Measurements from ENCODE around the gene BACE1. TPM values are rescaled to one million over a fixed set of nuclear protein-coding genes. Genes with fewer than 3 reads are reported as not detected.

BACE1 gene
- total and polyA plus RNA-seq, 10 donors, result 2.1 to 31.7 (median 18.8) TPM

GRCh38 chr11:117299351-117300282 is 16.4 kb downstream of the BACE1 start:
- peaks cover 0 to 21% (median 0%) of the 10 kb centered on the region in 6 donors for H3K36me3 ChIP-seq
- 54 to 74% (median 63%) methylated on average over 12 of the region's 12 CpGs for WGBS, 5 donors
- TF ChIP-seq POLR2A (IDR thresholded peaks at IDR 0.05) (no peak), POLR2AphosphoS5 (IDR thresholded peaks at IDR 0.05) (no peak), CTCF (IDR thresholded peaks at IDR 0.05 in 8 of 11, conservative IDR thresholded peaks at IDR 0.05 in 3 of 11) (no peak)
- no peaks in the 10 kb centered on the region for H3K9me3 ChIP-seq
- peak overlapping the region in 7 of 8 donors; percentile 15 to 67 (median 55) for H3K27ac ChIP-seq
- DNase-seq, result no peak
- H3K4me3 ChIP-seq, result no peak overlapping the region
- peaks cover 0 to 25% (median 9%) of the 10 kb centered on the region in 6 donors for H3K4me1 ChIP-seq
- H3K27me3 ChIP-seq (replicated peaks in 1 of 7), result no peaks in the 10 kb centered on the region
- intact Hi-C loops (cut with DNase I; ENCODE audit: low total_unique reads), result no loop called here

DNA sequence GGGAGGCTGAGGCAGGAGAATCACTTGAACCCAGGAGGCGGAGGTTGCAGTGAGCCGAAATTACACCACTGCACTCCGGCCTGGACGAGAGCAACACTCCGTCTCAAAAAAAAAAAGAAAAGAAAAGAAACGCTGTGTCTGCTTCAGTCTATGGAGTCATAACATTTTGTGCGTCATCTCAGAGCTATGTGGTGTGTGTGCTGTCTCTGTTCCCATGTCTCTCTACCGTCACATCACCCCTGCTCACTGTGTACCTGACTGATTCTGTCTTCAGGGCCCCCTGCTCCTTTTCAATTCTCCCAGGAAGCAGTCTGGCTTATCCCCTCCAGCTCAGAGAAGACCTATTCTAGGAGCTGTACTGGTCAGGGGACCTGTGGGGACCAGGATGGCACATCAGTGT is 17.9 kb downstream of the BACE1 start:
- intact Hi-C loops (cut with DNase I; ENCODE audit: low total_unique reads), result no loop called here
- Histone ChIP-seq H3K27me3 (replicated peaks in 1 of 7) (no peaks in the 10 kb centered on the region), H3K36me3 (peaks cover 0 to 35% (median 2%) of the 10 kb centered on the region in 6 donors), H3K27ac (no peak overlapping the region), H3K9me3 (no peaks in the 10 kb centered on the region), H3K4me1 (peaks cover 0 to 20% (median 9%) of the 10 kb centered on the region in 6 donors), H3K4me3 (no peak overlapping the region)
- WGBS, 5 donors, result 94 to 97% (median 96%) methylated on average over 8 of the region's 8 CpGs
- TF ChIP-seq CTCF (IDR thresholded peaks at IDR 0.05 in 8 of 11, conservative IDR thresholded peaks at IDR 0.05 in 3 of 11) (no peak), POLR2AphosphoS5 (IDR thresholded peaks at IDR 0.05) (no peak), POLR2A (IDR thresholded peaks at IDR 0.05) (no peak)
- DNase-seq, result no peak

GRCh38 chr11:117296881-117297280 is 19.2 kb downstream of the BACE1 start:
- H3K27me3 ChIP-seq (replicated peaks in 1 of 7), result no peaks in the 10 kb centered on the region
- TF ChIP-seq POLR2AphosphoS5 (IDR thresholded peaks at IDR 0.05) (no peak), POLR2A (IDR thresholded peaks at IDR 0.05) (no peak), CTCF (IDR thresholded peaks at IDR 0.05 in 8 of 11, conservative IDR thresholded peaks at IDR 0.05 in 3 of 11) (no peak)
- no peaks in the 10 kb centered on the region for H3K9me3 ChIP-seq
- peaks cover 0 to 20% (median 9%) of the 10 kb centered on the region in 6 donors for H3K4me1 ChIP-seq
- DNase-seq, result no peak
- peaks cover 0 to 47% (median 2%) of the 10 kb centered on the region in 6 donors for H3K36me3 ChIP-seq
- 81 to 96% (median 91%) methylated on average over 6 of the region's 6 CpGs for WGBS, 5 donors
- H3K27ac ChIP-seq, result no peak overlapping the region
- intact Hi-C loops (cut with DNase I; ENCODE audit: low total_unique reads), result no loop called here
- H3K4me3 ChIP-seq, result no peak overlapping the region

GRCh38 chr11:117295438-117296137 is 20.5 kb downstream of the BACE1 start:
- no peak for DNase-seq
- no peak overlapping the region for H3K4me3 ChIP-seq
- peaks cover 0 to 19% (median 7%) of the 10 kb centered on the region in 6 donors for H3K4me1 ChIP-seq
- H3K27me3 ChIP-seq (replicated peaks in 1 of 7), result no peaks in the 10 kb centered on the region
- no peak overlapping the region for H3K27ac ChIP-seq
- TF ChIP-seq POLR2A (IDR thresholded peaks at IDR 0.05) (no peak), CTCF (IDR thresholded peaks at IDR 0.05 in 8 of 11, conservative IDR thresholded peaks at IDR 0.05 in 3 of 11) (no peak), POLR2AphosphoS5 (IDR thresholded peaks at IDR 0.05) (no peak)
- intact Hi-C loops (cut with DNase I; ENCODE audit: low total_unique reads), result no loop called here
- H3K36me3 ChIP-seq, result peaks cover 0 to 60% (median 8%) of the 10 kb centered on the region in 6 donors
- no peaks in the 10 kb centered on the region for H3K9me3 ChIP-seq
- WGBS, 5 donors, result 81 to 94% (median 87%) methylated on average over 9 of the region's 9 CpGs
